RWPE1 (cell line): ENCODE data around the gene VSTM5.

ENCODE experiments used
- CTCF ChIA-PET: fragments of 350-600 bp; sonication (Branson Sonifier 250); formaldehyde crosslinking; extraction: SDS; loops from one replicate; lab custom pipeline; 2021; lab: Yijun Ruan, JAX
- POLR2A ChIA-PET: fragments of 400-600 bp; formaldehyde crosslinking; extraction: SDS; loops from one replicate; lab custom pipeline; 2020; ENCODE audit warnings: antibody characterized with exemption; ENCODE audit not compliant: low non-redundant PET; lab: Yijun Ruan, JAX
- DNase-seq: peaks from one replicate; pipeline ENCODE4 v3.0.0; 2012; ENCODE audit warnings: low spot score
- H3K27ac ChIP-seq: fragments of 450-650 bp; 2 replicates; pipeline ENCODE4 v1.5.1; 2017
- CTCF ChIP-seq: fragments of 450-650 bp; conservative IDR thresholded peaks from 2 replicates; pipeline ENCODE4 v1.5.1; 2017; ENCODE audit warnings: low read depth, mild to moderate bottlenecking

The VSTM5 gene

DNA sequence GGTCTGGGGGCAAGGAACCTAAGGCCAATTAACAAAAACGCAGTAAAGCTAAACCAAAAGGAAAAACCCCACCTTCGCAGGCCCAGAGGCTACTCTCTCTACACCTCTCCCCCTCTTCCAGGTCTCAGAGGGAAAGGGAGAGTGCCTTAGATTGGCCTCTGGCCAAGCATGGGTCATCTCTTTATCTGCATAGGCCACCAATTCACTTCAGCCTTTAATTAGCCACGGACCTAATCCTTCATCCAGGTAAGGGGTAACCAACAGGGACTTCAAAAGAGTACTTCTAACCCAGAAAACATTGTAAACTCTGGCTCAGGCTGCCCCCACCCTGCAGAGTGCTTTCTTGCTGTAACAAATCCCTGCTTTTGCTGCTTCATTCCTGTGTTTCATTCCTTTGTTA lies 9.4 kb downstream of the VSTM5 start:
- no peak overlapping the region for H3K27ac ChIP-seq
- POLR2A ChIA-PET: no interaction called here
- no peak for DNase-seq
- no peak for TF ChIP-seq CTCF
- CTCF ChIA-PET: no interaction called here

DNA sequence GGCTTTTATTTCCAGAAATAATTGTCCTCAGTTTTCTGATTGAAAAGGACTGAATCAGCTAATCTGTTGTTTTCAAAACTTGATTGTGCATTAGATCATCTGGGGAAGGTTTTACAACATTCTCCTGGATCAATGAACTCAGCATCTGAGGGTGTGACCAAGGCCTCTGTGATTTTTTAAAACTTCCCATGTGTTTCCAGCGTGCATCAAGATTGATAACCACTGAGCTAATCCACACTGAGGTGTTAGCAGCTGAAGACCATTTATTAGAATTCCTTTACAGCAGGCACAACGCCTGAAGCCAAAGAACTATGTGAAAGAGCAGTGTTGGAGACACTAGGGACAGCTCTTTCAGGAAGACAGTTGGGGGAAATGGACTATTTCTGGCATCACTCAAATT lies 10.2 kb downstream of the VSTM5 start:
- TF ChIP-seq CTCF: no peak
- POLR2A ChIA-PET: no interaction called here
- CTCF ChIA-PET: no interaction called here
- DNase-seq: no peak
- H3K27ac ChIP-seq: no peak overlapping the region

DNA sequence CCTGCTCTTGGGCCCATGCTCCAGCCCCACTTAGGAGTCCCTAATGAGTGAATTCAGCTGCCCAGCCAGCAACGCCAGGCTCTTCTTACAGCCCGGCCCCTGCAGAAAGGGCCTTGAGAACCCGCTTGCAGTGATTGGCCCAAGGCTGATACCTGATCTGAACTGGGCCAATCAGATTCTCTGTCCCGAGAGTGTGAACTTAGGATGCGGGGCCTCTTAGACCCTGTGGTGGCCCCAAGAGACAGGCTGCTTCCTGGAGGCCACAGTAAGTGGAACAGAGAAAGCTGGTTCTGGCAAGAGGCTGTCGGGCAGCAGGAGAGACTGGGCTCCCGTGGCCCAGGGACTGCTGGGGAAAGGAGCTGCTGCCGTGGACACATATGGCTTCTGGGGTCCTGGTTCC lies 11.5 kb downstream of the VSTM5 start:
- no peak for TF ChIP-seq CTCF
- H3K27ac ChIP-seq: no peak overlapping the region
- no peak for DNase-seq
- POLR2A ChIA-PET: interaction anchor here (0.6 to 0.7 kb wide), 3 partner anchors 38 to 1237 kb away, joined by 4 to 7 read pairs (median 5); no protein-coding TSS in a partner anchor
- CTCF ChIA-PET: interaction anchor here (0.6 kb wide), 1 partner anchor 35 kb away, joined by 3 read pairs; no protein-coding TSS in a partner anchor

- CTCF ChIA-PET: no interaction called here
Observed at GRCh38 chr11:93832780-93833179, 17.6 kb downstream of the VSTM5 start.

DNA sequence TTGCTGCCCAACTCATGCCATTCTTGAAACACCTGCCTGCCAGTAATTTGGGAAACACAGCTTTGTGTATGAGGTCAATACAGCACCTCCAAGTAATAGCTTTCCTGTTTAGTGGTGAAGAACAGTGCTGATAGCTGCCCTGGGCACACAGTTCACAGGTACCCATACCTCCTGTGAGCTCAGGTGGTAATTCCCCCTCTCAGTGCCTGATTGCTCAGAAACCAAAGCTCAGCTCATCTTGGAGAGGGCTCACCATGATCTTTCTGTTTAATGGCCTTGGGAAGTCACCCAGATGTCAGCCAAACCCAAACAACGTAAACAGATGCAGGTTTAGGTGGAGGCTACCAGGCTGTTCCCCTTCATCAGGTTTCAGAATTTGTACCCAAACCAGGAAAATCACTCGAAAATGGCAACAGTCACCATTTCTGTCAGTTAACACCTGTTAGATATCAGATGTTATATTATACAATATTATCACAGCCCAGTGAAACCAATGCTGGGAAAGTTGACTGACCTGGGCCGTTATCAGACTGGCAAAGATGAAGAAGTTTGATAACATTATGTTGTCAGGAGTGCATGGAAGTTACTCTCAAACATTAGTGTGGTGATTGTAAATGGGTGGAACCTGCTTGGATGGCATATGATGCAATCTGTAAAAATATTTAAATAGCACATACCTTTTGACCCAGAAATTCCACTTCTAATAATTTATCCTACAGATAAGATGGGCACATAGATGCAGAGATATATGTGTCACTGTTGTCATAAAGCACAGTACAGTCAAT lies 18.9 kb downstream of the VSTM5 start:
- TF ChIP-seq CTCF: no peak
- ChIA-PET POLR2A (no interaction called here), CTCF (no interaction called here)
- no peak overlapping the region for H3K27ac ChIP-seq
- DNase-seq: no peak

More at GRCh38 chr11:93832780-93833179, 17.6 kb downstream of the VSTM5 start:
- DNase-seq: no peak
- POLR2A ChIA-PET: no interaction called here
- no peak for TF ChIP-seq CTCF
- no peak overlapping the region for H3K27ac ChIP-seq

DNA sequence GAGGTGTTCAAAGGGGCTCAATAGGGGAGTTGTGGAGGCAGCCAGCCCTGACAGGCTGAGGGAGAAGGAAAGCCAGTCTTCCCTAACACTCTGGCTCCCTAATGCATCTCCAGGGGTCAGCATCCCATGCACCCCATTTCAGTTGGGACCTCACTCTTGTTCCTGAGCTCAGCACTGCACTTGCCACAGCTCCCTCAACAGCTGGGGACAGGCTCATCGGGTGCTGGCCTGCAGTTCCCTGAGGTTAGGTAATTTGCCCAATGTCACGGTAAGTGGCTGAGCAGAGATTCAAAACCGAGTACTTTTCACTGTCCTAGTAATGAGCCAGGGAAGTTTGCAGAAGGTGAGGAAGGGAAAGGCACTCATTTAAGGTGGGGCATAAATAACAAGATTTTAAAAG lies 20.8 kb downstream of the VSTM5 start:
- CTCF ChIA-PET: no interaction called here
- POLR2A ChIA-PET: no interaction called here
- no peak overlapping the region for H3K27ac ChIP-seq
- no peak for DNase-seq
- no peak for TF ChIP-seq CTCF
